ENCODE measurements around the gene PTMS.

- TF ChIP-seq CTCF (IDR thresholded peaks at IDR 0.05), result no peak
- no peak for TF ChIP-seq POLR2A (IDR thresholded peaks at IDR 0.05)
These were observed 53.2 kb downstream of the PTMS start for GRCh38 chr12:6819106-6820030.

Measured in testis (tissue), 2 donors.